HG02588 (cell line): ENCODE results near the gene MRTO4.
"Not testable (repeated sequence)": the region's sequence is repeated elsewhere in the genome, so short reads cannot be mapped to it uniquely, and the experiment has no call there.

Experiments used
- ATAC-seq: cut with Tn5 transposase; IDR thresholded peaks from one replicate; pipeline ENCODE4 v1.9.1; 2021; ENCODE audit warnings: mild to moderate bottlenecking, moderate library complexity; ENCODE audit not compliant: unreplicated experiment

MRTO4 gene

GRCh38 chr1:19251305-19252196 is at the start of gene MRTO4, which contains the start of gene EMC1:
TSS of gene MRTO4 (plus strand) at chr1:19251805. CDS start at chr1:19251836, 31 bp downstream.
TSS of gene EMC1 (minus strand) at chr1:19251524. CDS start at chr1:19251509, 15 bp downstream.
- ATAC-seq: peak; percentile 84

GRCh38 chr1:19202396-19202795 is 49.2 kb upstream of the MRTO4 start:
- no peak for ATAC-seq

- ATAC-seq: no peak
Observed at GRCh38 chr1:19203440-19203839, 48.2 kb upstream of the MRTO4 start.

- no peak for ATAC-seq
Observed at GRCh38 chr1:19204446-19205266, 46.9 kb upstream of the MRTO4 start.

GRCh38 chr1:19205403-19205802 is 46.2 kb upstream of the MRTO4 start:
- ATAC-seq: no peak

GRCh38 chr1:19205845-19206244 is 45.8 kb upstream of the MRTO4 start:
- ATAC-seq: no peak

GRCh38 chr1:19206947-19207346 is 44.7 kb upstream of the MRTO4 start:
- no peak for ATAC-seq

GRCh38 chr1:19208710-19209438 is 42.7 kb upstream of the MRTO4 start:
- ATAC-seq: no peak

- peak; percentile 40 for ATAC-seq
Observed at GRCh38 chr1:19209439-19209989, 42.1 kb upstream of the MRTO4 start.

GRCh38 chr1:19209990-19210771 is 41.4 kb upstream of the MRTO4 start, which contains the start of gene UBR4:
TSS of gene UBR4 (minus strand) at chr1:19210266. CDS start at chr1:19210248, 18 bp downstream.
- peak; percentile 84 for ATAC-seq

- no peak for ATAC-seq
Observed at GRCh38 chr1:19210772-19211549, 40.6 kb upstream of the MRTO4 start.

- no peak for ATAC-seq
Observed at GRCh38 chr1:19212167-19212566, 39.4 kb upstream of the MRTO4 start.

GRCh38 chr1:19213580-19213979 is 38.0 kb upstream of the MRTO4 start:
- no peak for ATAC-seq

- not testable (repeated sequence) for ATAC-seq
Observed at GRCh38 chr1:19216585-19216984, 35.0 kb upstream of the MRTO4 start.

GRCh38 chr1:19219451-19219850 is 32.2 kb upstream of the MRTO4 start:
- ATAC-seq: no peak

GRCh38 chr1:19220080-19220846 is 31.3 kb upstream of the MRTO4 start:
- no peak for ATAC-seq

GRCh38 chr1:19220991-19221390 is 30.6 kb upstream of the MRTO4 start:
- no peak for ATAC-seq

GRCh38 chr1:19222573-19222972 is 29.0 kb upstream of the MRTO4 start:
- no peak for ATAC-seq
